CD4-positive, alpha-beta T cell treated with Interleukin-4 for 1 hour (primary cell): ENCODE data around the gene ACER3.

ENCODE experiments used
- DNase-seq, 2 donors: peaks; one replicate each; pipeline ENCODE4 v3.0.0-alpha.2; 2020 to 2022

ACER3 gene

DNA sequence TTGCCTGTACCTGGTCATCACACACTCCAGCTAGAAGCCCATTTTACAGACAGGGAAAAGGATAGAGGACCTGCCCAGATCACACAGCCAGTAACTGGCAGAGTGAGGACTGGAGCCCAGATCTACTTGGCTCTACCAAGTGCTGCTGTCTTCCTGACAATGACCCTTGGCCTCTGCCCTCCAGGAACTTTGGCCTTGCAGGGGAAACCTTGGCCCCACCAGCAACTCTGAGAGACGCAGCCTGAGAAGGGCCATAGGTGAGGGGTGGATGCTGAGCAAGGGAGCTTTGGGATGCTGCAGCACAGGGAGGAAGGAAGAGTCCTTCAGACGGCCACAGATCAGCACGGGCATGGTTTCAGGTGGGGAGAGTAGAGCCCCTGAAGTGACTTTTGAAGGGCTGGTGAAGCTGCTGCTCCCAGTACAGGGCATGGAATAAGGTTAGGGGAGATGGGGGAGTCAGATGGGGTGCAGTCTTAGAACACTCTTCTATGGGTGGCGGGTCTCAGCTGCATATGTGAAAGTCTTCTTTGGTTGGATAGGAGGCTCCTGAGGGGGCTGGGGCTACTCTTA lies 204.0 kb downstream of the ACER3 start:
- no peak for DNase-seq

DNA sequence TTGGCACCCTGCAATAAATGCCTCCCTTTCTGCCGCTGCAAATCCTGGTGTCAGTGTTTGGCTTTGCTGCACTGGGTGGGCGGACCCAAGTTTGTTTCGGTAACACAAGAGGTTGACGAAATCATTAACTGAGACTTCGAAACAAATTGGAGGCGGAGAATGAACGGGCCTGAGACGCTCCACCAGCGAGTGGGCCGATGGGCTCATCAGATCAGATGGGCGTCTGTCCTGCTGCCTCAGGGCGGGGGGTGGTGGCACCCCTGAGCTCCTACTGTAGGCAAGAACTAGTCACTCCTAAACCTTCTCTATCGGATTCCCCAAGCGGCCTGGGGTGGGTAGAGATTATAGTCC lies 205.1 kb downstream of the ACER3 start:
- no peak for DNase-seq

GRCh38 chr11:77066229-77067042 lies 205.7 kb downstream of the ACER3 start, which contains the start of gene CAPN5:
Gene CAPN5 (plus strand): TSS chr11:77066971. CDS start chr11:77084887, 17,916 bp downstream.
- DNase-seq = peak; percentile 88 to 89

DNA sequence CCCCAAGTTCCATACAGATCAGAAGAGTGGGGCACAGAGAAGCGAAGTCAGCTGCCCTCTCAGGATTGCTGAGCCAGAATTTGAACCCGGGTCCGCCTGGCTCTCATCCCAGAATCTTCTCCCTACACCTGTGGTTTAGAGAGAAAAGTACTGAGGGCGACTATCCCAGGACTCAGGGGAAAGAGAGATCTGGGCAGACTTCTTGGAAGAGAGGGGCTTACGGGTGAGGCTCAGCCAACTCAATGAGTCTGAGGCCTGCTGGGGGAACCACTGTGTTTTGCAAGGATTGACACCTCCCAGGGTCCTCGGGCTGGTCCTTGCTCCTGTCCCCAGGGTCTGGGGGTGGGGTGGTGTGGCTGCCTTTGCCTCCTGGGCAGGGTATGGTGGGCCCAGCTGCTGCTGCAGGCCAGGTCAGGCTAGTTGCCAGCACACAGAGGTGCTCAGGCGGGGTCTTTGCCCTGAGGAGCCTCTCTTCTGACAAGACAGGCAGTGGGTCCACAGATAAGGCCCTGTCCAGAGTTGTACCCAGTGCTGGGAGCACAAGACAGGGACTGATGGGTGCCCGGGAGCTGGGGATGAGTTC lies 207.2 kb downstream of the ACER3 start:
- no peak for DNase-seq

DNA sequence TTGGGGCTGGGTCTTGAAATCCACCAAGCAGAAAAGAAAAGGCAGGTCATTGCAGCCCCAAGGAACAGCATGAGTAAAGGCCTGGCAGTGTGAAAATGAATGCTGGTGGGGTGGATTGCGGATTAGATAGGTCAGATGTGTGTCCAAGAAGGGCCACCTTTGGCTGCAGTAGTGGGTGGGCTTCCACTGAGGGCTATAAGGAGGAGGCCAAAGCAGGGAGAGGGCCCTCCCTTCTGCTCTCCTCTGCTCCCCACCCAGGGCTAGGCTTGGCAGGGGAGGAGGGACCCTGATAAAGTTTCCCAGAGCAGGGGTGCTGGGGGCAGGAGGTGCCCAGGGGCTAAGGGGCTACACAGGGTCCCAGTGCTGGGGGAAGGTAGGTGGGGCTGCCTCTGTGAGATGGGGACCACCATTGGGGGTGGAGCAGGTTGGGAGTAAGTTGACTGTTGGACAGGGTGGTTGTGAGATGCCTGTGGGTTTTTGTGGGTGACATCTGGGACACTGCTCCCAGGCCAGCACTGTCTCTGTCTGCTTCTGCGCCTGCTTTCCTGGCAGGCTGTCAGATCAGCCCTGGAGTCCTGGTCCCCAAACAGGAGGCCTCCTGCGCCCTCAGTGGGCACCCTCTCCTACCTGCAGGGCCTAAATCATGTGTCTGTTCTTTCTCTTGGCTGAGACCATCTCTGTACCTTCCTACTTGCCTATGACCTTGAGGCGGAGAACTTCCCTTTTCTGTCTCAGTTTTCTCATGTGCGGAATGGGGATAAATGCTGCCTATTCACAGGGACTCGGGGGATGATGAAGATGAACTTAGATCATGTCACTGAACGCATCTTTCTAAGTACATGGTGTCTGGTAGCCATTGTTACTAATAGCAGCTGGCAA lies 208.0 kb downstream of the ACER3 start:
- DNase-seq = no peak

- DNase-seq = no peak
Observed at GRCh38 chr11:77069336-77069968, 208.7 kb downstream of the ACER3 start.

DNA sequence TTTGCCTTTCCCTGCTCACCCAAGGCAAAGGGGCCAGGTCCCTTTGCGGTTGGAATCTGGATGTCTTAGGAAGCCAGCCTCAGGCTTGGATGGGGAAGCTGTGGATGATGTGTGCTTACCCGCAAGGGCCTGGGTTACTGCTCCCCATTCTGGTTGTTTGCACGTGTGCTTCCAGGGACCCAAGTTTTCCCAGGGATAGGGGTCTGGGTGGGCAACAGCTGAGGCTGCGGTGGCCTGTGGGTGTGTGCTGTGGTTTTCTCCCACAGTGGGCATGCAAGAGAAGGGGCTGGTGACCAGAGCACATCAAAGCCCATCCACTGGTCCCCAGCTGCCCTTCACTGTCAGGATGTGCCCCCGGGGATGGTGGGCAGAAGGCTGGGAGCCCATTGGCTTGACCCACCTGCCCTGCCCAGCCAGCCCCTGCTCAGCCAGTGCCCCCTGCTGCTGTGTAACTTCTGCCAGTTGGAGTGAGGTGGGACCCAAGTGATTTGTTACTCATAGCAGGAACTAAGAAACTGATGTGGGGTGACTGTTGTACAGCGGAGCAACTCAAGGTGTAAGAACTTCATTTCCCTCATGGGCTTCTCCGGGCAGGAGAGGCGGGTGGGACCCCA lies 209.4 kb downstream of the ACER3 start:
- no peak for DNase-seq

- no peak for DNase-seq
Observed at GRCh38 chr11:77071077-77071476, 210.4 kb downstream of the ACER3 start.

DNA sequence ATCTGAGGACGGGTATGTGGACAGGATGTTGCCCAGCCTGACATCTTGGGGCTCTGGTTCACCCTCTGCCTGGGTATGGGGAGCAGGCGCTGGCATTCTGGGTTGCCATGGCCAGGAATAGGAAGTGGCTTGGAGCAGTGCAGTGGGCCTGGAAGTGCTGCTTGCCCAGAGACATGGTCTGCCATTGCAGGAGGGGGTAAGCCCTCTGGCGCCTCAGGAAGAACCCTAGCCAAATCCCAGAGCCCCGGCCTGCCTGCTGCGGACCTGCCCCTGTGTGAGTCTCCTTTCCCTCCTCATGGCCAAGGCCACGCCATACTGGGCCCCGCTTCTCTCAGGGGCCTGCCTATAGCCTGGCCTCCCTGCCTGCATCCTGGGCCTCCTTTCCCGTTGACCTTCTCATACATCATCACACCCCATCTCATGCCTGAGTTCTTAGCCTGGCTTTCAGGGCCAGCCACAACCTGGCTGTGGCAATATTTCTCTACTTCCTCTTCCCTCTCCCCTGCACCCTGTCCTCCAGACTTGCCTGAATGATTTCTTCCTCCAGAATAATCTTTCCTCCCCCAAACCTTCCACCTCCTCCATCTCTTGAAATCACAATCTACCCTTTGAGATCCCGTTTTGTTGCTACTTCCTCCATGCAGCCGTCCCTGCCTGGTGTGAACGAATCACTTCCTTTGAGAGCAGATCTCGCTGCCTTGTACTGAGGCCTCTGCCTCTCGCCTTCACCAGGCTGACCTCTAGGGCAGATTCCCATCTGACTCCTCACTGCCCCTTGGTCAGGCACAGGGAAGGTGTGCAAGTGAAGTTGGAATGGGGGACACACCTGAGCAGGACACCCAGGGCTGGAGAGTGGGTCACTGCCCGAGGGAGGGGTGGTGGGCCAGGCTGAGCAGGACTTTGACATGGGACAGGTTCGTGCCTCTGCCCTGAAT lies 211.2 kb downstream of the ACER3 start:
- no peak for DNase-seq

DNA sequence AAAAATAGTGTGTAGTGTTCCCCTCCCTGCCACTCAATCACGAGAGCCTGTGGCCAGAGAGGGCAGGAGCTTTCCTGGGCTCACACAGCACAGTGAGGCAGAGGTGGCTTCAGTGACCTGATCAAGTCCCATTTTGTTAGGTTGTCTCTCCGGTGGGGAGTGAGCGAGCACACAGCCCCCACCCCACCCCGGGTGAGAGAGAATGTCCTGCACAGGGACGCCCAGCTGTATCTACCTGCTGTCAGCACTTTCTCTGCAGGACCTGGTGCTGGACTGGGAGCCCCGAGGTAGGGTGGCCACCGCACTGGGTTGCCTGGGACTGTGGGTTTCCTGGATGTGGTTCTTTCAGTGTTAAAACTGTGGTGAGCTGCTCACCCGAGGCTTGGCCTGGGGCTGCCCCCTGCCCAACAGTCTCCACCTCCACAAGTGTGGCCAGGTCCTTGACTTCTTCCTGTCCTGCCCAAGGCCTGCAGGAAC lies 212.2 kb downstream of the ACER3 start:
- DNase-seq = no peak

DNA sequence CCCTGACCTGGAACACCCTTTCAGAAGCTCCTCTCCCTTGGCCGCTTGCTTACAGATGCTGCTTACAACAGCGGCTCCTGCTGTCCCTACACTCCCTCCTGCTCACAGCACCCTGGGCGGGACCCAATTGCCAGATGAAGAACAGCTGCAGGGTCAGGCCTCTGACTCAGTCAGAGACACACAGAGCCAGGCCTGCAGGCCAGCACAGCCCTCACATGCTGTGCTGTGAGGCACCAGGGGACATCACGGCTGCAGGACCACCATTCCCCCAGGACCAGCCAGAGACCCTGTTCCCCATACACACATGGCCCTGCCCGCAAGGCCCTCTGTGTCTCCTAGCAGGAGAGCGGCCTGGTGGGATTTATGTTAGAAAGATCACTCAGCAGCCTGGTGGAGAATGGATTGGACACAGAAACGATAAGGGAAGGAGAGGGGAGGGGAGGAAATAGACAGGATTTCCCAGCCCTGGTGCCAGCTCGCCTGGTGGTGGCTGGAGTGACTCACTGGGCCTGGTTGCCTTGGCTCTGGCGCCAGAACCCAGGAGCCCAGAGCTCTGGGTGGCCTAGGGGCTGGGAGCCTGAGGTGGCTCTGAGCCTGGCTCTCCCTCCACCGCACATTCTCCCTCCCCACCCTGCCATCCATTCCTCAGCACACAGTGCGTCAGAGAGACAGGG lies 212.7 kb downstream of the ACER3 start:
- no peak for DNase-seq

DNA sequence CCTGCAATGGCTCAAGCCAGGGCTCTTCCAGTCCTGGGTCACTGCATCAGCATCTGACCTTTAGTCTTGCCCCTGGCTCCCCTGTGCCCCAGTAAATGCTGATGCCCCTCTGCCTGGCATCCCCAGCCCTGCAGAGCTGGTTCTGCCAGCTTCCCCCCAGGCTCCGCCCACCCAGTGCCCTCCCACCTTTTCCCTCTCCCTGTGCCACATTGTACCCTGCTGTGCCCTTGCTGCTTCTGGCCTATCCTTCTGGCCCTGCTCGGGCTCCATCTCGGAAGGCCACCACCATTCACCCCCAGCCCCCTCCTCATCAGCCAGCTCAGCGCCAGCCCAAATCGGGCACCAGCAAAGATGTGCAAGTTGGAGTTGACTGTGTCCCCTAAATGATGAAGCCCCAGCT lies 213.5 kb downstream of the ACER3 start:
- no peak for DNase-seq

GRCh38 chr11:77074626-77075221 lies 214.0 kb downstream of the ACER3 start:
- DNase-seq = no peak

- DNase-seq = no peak
Observed at GRCh38 chr11:77075425-77075905, 214.7 kb downstream of the ACER3 start.
